Limb (tissue), 2 donors: ENCODE data around the gene NRP1.
"Not testable (repeated sequence)": the region's sequence is repeated elsewhere in the genome, so short reads cannot be mapped to it uniquely, and the experiment has no call there.

Experiments used
- DNase-seq, 2 donors: peaks; one replicate each; pipeline ENCODE4 v3.0.0-alpha.2; 2016; ENCODE audit errors: extremely low spot score in 2 of 2

Gene NRP1

GRCh38 chr10:33152750-33153149, 181.7 kb downstream of the NRP1 start:
- DNase-seq: no peak

GRCh38 chr10:33152146-33152545, 182.3 kb downstream of the NRP1 start:
- DNase-seq: no peak

GRCh38 chr10:33151344-33151864, 183.1 kb downstream of the NRP1 start:
- no peak for DNase-seq

GRCh38 chr10:33150889-33151288, 183.6 kb downstream of the NRP1 start:
- DNase-seq: no peak

GRCh38 chr10:33150146-33150545, 184.3 kb downstream of the NRP1 start:
- no peak for DNase-seq

GRCh38 chr10:33147013-33147310, 187.5 kb downstream of the NRP1 start:
- DNase-seq: no peak

- DNase-seq: no peak
These were observed 188.1 kb downstream of the NRP1 start for GRCh38 chr10:33146189-33147012.

GRCh38 chr10:33145451-33146188, 188.8 kb downstream of the NRP1 start:
- DNase-seq: no peak

GRCh38 chr10:33143160-33143728, 191.2 kb downstream of the NRP1 start:
- DNase-seq: no peak

GRCh38 chr10:33142295-33142694, 192.2 kb downstream of the NRP1 start:
- DNase-seq: no peak

GRCh38 chr10:33141251-33141650, 193.2 kb downstream of the NRP1 start:
- no peak for DNase-seq

- DNase-seq: no peak
These were observed 195.3 kb downstream of the NRP1 start for GRCh38 chr10:33139181-33139646.

GRCh38 chr10:33138686-33139085, 195.8 kb downstream of the NRP1 start:
- not testable (repeated sequence) for DNase-seq

- DNase-seq: no peak
These were observed 197.0 kb downstream of the NRP1 start for GRCh38 chr10:33137356-33138005.

- DNase-seq: no peak
These were observed 197.7 kb downstream of the NRP1 start for GRCh38 chr10:33136781-33137180.

GRCh38 chr10:33136271-33136670, 198.2 kb downstream of the NRP1 start:
- DNase-seq: no peak

- DNase-seq: no peak
These were observed 200.3 kb downstream of the NRP1 start for GRCh38 chr10:33134011-33134751.

GRCh38 chr10:33133557-33133956, 200.9 kb downstream of the NRP1 start:
- no peak for DNase-seq

- DNase-seq: no peak
These were observed 201.8 kb downstream of the NRP1 start for GRCh38 chr10:33132626-33133025.

GRCh38 chr10:33129996-33130386, 204.5 kb downstream of the NRP1 start:
- no peak for DNase-seq
